HepG2 (cell line): Measurements from ENCODE around the gene KCTD13. TPM values are rescaled to one million over a fixed set of nuclear protein-coding genes. Genes with fewer than 3 reads are reported as not detected.
A peak's percentile ranks its signal among the peaks of the same experiment; 100 is the strongest.

Experiments
- CEBPG ChIP-seq: IDR thresholded peaks from 2 replicates; pipeline ENCODE4 v1.6.1; 2016
- GLI4 ChIP-seq: sonication (generic); formaldehyde crosslinking; IDR thresholded peaks from 2 replicates; pipeline ENCODE4 v1.5.1; 2020; ENCODE audit warnings: missing genetic modification reagents, mild to moderate bottlenecking, moderate library complexity, borderline replicate concordance
- KAT7 ChIP-seq: IDR thresholded peaks from 2 replicates; pipeline ENCODE4 v1.6.1; 2018; ENCODE audit warnings: borderline replicate concordance, missing compliant biosample characterization
- MIER3 ChIP-seq: IDR thresholded peaks from 2 replicates; pipeline ENCODE4 v1.6.1; 2016; ENCODE audit warnings: missing compliant biosample characterization, borderline replicate concordance
- NCOR1 ChIP-seq: fragments of 200-600 bp; sonication (generic); IDR thresholded peaks from 2 replicates; pipeline ENCODE4 v1.7.0; 2017; ENCODE audit warnings: antibody characterized with exemption, low read length, borderline replicate concordance
- NFRKB ChIP-seq: fragments of 450-650 bp; IDR thresholded peaks from 2 replicates; pipeline ENCODE4 v1.6.1; 2017
- NPAS2 ChIP-seq: sonication (generic); formaldehyde crosslinking; IDR thresholded peaks from 2 replicates; pipeline ENCODE4 v1.8.0; 2022; ENCODE audit warnings: mild to moderate bottlenecking, missing genetic modification reagents, borderline replicate concordance
- NR1H2 ChIP-seq: sonication (generic); formaldehyde crosslinking; IDR thresholded peaks from 2 replicates; pipeline ENCODE4 v1.8.1; 2022; ENCODE audit warnings: low read depth, missing genetic modification reagents, borderline replicate concordance
- SNRNP70 ChIP-seq: fragments of 200-400 bp; formaldehyde crosslinking; IDR thresholded peaks from 2 replicates; pipeline ENCODE4 v1.6.1; 2017; ENCODE audit warnings: mild to moderate bottlenecking, low read depth, low read length, moderate library complexity
- SRSF9 ChIP-seq: fragments of 200-400 bp; formaldehyde crosslinking; IDR thresholded peaks from 2 replicates; pipeline ENCODE4 v1.6.1; 2018; ENCODE audit warnings: borderline replicate concordance, mild to moderate bottlenecking, low read depth, low read length; ENCODE audit not compliant: insufficient read depth, poor library complexity, severe bottlenecking
- SRY ChIP-seq: sonication (generic); formaldehyde crosslinking; IDR thresholded peaks from 2 replicates; pipeline ENCODE4 v1.8.0; 2022; ENCODE audit warnings: mild to moderate bottlenecking, missing genetic modification reagents
- TEAD2 ChIP-seq: sonication (generic); formaldehyde crosslinking; IDR thresholded peaks from 2 replicates; pipeline ENCODE4 v1.9.0; 2021; ENCODE audit warnings: missing genetic modification reagents
- TEAD3 ChIP-seq: optimal IDR thresholded peaks from 2 replicates; pipeline ENCODE3; 2016; ENCODE audit warnings: borderline replicate concordance
- THAP11 ChIP-seq: IDR thresholded peaks from 2 replicates; pipeline ENCODE4 v1.6.1; 2016; ENCODE audit warnings: missing biosample characterization, missing genetic modification reagents
- TP53 ChIP-seq: sonication (generic); formaldehyde crosslinking; conservative IDR thresholded peaks from 2 replicates; pipeline ENCODE4 v1.4.0; 2020; ENCODE audit warnings: missing genetic modification reagents
- ZNF24 ChIP-seq: fragments of 450-650 bp; IDR thresholded peaks from 2 replicates; pipeline ENCODE4 v1.6.1; 2017; ENCODE audit warnings: antibody characterized with exemption, mild to moderate bottlenecking
- polyA plus RNA-seq, 8 experiments: library from polyadenylated mRNA; depleted of rRNA in 3 of 8; stranded (reverse) in 7 of 8; unstranded in 1 of 8; fragments of >200 nt; fragmentation: Illumina TruSeq in 4 of 8; extraction: Trizol in 4 of 8; gene quantifications; 2 replicates each; pipeline versions ENCODE4 v1.2.1 to v1.2.3, GENCODE V29; 2011 to 2016; ENCODE audit warnings: low read depth in 4 of 8, missing spikeins in 1 of 8, mixed read lengths in 1 of 8; ENCODE audit not compliant: insufficient read depth in 1 of 8
- total RNA-seq, 5 experiments: library from RNA; depleted of rRNA; stranded (reverse); fragments of >200 nt; fragmentation: Illumina TruSeq; extraction: Trizol; gene quantifications; 2 replicates each; pipeline ENCODE4 v1.2.3, GENCODE V29; 2016; ENCODE audit warnings: low read depth in 1 of 5
- TF ChIP-seq, protein P1 (sequence below): IDR thresholded peaks from 2 replicates; pipeline ENCODE4 v1.6.1; 2016
- TF ChIP-seq, protein P2 (sequence below), 2 experiments: fragments of 450-650 bp in 1 of 2; sonication (generic) in 1 of 2; formaldehyde crosslinking; IDR thresholded peaks; 2 replicates each; pipeline versions ENCODE4 v1.5.0 to v1.8.0; 2020 to 2022; ENCODE audit warnings: mild to moderate bottlenecking in 1 of 2, missing genetic modification reagents in 1 of 2
- TF ChIP-seq, protein P3 (sequence below): sonication (generic); formaldehyde crosslinking; IDR thresholded peaks from 2 replicates; pipeline ENCODE4 v1.8.1; 2023; ENCODE audit warnings: missing genetic modification reagents, inconsistent platforms, borderline replicate concordance
- TF ChIP-seq, protein P4 (sequence below): sonication (generic); formaldehyde crosslinking; IDR thresholded peaks from 2 replicates; pipeline ENCODE4 v1.5.0; 2020; ENCODE audit warnings: missing genetic modification reagents, mild to moderate bottlenecking, borderline replicate concordance
- TF ChIP-seq, protein P5 (sequence below): sonication (generic); formaldehyde crosslinking; IDR thresholded peaks from 2 replicates; pipeline ENCODE4 v1.8.1; 2023; ENCODE audit warnings: mild to moderate bottlenecking, missing genetic modification reagents
- TF ChIP-seq, protein P6 (sequence below): sonication (generic); formaldehyde crosslinking; conservative IDR thresholded peaks from 2 replicates; pipeline ENCODE4 v1.4.0; 2020; ENCODE audit warnings: missing genetic modification reagents

The KCTD13 gene
- total and polyA plus RNA-seq, 2 of the 13 experiments (the other 11 are each of a cell fraction or from before 2014, with no cell fraction given), result 6.3 to 14.7 TPM

DNA sequence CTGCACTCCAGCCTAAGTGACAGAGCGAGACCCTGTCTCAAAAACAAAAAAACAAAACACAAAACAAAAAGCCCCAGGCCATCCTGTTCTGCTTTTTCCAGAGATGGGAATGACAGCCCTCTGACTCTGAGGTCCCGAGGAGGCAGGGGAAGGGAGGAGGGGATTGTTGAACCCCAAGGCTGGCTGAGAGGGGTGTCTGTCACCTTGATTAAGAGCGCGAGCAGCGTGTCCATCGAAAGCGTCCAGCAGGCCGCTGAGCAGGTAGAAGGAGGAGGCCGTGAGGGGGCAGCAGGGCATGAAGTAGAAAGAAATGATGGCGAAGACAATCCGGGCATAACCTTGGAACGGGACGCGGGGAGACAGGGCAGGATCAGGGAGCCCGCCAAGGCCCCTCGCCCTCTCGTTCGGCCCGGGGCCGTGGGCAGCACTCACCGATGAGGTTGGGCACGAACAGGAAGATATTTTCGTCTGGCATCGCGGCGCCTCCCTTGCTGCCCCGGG lies 63.6 kb downstream of the KCTD13 start (continued):
- TF ChIP-seq SNRNP70 (no peak), GLI4 (CRISPR knock-in tag) (no peak), TP53 (no peak), NCOR1 (no peak), NPAS2 (no peak), SRY (no peak), SRSF9 (no peak), THAP11 (no peak), CEBPG (no peak), NR1H2 (CRISPR knock-in tag) (0 out of 2 replicates have a peak, but pooled peaks have one; percentile 69), KAT7 (CRISPR knock-in tag) (0 out of 2 replicates have a peak, but pooled peaks have one; percentile 38), NFRKB (no peak), TEAD3 (peak; percentile 37), ZNF24 (no peak), TEAD2 (CRISPR knock-in tag) (peak; percentile 49; the same call in 1 of the 2 replicates), MIER3 (CRISPR knock-in tag) (no peak)
- TF ChIP-seq, protein P1, sequence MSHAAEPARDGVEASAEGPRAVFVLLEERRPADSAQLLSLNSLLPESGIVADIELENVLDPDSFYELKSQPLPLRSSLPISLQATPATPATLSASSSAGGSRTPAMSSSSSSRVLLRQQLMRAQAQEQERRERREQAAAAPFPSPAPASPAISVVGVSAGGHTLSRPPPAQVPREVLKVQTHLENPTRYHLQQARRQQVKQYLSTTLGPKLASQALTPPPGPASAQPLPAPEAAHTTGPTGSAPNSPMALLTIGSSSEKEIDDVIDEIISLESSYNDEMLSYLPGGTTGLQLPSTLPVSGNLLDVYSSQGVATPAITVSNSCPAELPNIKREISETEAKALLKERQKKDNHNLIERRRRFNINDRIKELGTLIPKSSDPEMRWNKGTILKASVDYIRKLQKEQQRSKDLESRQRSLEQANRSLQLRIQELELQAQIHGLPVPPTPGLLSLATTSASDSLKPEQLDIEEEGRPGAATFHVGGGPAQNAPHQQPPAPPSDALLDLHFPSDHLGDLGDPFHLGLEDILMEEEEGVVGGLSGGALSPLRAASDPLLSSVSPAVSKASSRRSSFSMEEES (CRISPR knock-in tag), result no peak
- TF ChIP-seq, protein P2, sequence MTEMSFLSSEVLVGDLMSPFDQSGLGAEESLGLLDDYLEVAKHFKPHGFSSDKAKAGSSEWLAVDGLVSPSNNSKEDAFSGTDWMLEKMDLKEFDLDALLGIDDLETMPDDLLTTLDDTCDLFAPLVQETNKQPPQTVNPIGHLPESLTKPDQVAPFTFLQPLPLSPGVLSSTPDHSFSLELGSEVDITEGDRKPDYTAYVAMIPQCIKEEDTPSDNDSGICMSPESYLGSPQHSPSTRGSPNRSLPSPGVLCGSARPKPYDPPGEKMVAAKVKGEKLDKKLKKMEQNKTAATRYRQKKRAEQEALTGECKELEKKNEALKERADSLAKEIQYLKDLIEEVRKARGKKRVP (CRISPR knock-in tag; IDR thresholded peaks at IDR 0.05), result no peak
- TF ChIP-seq, protein P3, sequence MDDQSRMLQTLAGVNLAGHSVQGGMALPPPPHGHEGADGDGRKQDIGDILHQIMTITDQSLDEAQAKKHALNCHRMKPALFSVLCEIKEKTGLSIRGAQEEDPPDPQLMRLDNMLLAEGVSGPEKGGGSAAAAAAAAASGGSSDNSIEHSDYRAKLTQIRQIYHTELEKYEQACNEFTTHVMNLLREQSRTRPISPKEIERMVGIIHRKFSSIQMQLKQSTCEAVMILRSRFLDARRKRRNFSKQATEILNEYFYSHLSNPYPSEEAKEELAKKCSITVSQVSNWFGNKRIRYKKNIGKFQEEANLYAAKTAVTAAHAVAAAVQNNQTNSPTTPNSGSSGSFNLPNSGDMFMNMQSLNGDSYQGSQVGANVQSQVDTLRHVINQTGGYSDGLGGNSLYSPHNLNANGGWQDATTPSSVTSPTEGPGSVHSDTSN (CRISPR knock-in tag), result no peak
- TF ChIP-seq, protein P4, sequence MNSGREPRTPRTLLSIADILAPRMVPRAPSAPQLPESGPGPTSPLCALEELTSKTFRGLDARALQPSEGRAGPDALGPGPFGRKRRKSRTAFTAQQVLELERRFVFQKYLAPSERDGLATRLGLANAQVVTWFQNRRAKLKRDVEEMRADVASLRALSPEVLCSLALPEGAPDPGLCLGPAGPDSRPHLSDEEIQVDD, result no peak
- TF ChIP-seq, protein P5, sequence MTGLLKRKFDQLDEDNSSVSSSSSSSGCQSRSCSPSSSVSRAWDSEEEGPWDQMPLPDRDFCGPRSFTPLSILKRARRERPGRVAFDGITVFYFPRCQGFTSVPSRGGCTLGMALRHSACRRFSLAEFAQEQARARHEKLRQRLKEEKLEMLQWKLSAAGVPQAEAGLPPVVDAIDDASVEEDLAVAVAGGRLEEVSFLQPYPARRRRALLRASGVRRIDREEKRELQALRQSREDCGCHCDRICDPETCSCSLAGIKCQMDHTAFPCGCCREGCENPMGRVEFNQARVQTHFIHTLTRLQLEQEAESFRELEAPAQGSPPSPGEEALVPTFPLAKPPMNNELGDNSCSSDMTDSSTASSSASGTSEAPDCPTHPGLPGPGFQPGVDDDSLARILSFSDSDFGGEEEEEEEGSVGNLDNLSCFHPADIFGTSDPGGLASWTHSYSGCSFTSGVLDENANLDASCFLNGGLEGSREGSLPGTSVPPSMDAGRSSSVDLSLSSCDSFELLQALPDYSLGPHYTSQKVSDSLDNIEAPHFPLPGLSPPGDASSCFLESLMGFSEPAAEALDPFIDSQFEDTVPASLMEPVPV, result 0 out of 2 replicates have a peak, but pooled peaks have one; percentile 1
- TF ChIP-seq, protein P6, sequence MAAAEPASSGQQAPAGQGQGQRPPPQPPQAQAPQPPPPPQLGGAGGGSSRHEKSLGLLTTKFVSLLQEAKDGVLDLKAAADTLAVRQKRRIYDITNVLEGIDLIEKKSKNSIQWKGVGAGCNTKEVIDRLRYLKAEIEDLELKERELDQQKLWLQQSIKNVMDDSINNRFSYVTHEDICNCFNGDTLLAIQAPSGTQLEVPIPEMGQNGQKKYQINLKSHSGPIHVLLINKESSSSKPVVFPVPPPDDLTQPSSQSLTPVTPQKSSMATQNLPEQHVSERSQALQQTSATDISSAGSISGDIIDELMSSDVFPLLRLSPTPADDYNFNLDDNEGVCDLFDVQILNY (CRISPR knock-in tag), result no peak
